Lower leg skin (tissue), 4 donors: ENCODE results near the gene SLC49A3. TPM values are rescaled to one million over a fixed set of nuclear protein-coding genes. Genes with fewer than 3 reads are reported as not detected.
"Not testable (repeated sequence)": the region's sequence is repeated elsewhere in the genome, so short reads cannot be mapped to it uniquely, and the experiment has no call there.

Experiments used
- DNase-seq, 2 donors: peaks; one replicate each; pipeline ENCODE4 v3.0.0-alpha.2; 2019; ENCODE audit warnings: low spot score in 2 of 2
- H3K4me3 ChIP-seq: fragments of 200-600 bp; sonication (generic); 2 replicates; pipeline ENCODE4 v1.5.1; 2017; ENCODE audit warnings: mild to moderate bottlenecking, low read depth; ENCODE audit not compliant: poor library complexity, severe bottlenecking
- POLR2A ChIP-seq, 2 donors: fragments of 450-650 bp; IDR thresholded peaks; one replicate each; pipeline ENCODE4 v1.6.1; 2016 to 2017; ENCODE audit warnings: antibody characterized with exemption in 2 of 2, mild to moderate bottlenecking in 1 of 2, moderate library complexity in 1 of 2
- WGBS, 2 donors: methylation state at CpG; one replicate each; pipeline ENCODE4 v1.1.5; 2018; 5-methylcytosine and 5-hydroxymethylcytosine counted together
- intact Hi-C: fragments of 100-400 bp; cut with DNase I; formaldehyde crosslinking; loops from one replicate; pipeline ENCODE4 v1.15.0; 2023; ENCODE audit warnings: low total_unique reads
- total RNA-seq, 4 donors: library from RNA; depleted of rRNA; stranded (reverse); fragments of >200 nt; gene quantifications; one replicate each; pipeline ENCODE4 v1.1.0, GENCODE V29; 2016
- TF ChIP-seq, protein P1 (sequence below), 3 donors: fragments of 450-650 bp; IDR thresholded peaks; one replicate each; pipeline ENCODE4 v1.5.1; 2016; ENCODE audit warnings: antibody characterized with exemption in 3 of 3, mild to moderate bottlenecking in 3 of 3, moderate library complexity in 2 of 3

The SLC49A3 gene
- total RNA-seq, 4 donors from 2014 or later, result 16.8 to 33.8 (median 22.7) TPM

DNA sequence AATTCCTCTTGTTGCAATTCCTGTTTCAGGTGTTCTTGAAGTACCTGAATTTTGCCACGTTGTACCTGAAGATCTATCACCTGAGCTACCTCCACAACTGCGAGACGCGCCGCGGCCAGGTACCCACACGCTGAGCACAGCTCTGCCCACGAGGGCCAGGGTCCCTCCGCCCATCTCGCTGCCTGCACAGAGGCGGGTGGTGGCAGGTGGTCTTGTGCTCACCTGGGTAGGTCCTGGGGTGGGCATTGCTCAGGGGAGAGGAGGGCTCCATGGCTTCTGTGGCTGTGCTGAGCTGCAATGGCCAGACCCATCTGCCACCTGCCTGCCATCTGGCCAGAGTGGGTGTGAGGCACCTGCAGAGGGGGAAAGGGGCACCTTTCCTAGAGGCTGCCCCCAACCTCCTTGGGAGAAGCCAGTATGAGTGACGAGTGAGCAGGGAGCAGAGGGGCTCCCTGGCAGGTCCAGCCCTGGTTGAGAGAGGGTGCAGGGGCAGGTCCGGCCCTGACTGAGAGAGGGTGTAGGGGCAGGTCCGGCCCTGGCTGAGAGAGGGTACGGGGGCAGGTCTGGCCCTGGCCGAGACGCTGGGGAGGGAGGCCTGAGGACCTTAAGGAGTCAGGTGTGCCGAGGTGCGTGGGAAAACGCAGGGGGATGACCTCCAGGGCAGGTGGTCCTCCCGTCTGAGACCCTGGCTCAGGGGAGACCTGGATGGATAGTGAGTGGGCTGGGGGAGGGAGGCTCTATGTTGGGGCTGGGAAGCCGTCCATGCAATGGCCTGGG lies 52.9 kb downstream of the SLC49A3 start:
- WGBS, 2 donors, result 70 to 72% methylated on average over 22 of the region's 22 CpGs
- TF ChIP-seq POLR2A (IDR thresholded peaks at IDR 0.05), result no peak
- TF ChIP-seq, protein P1, sequence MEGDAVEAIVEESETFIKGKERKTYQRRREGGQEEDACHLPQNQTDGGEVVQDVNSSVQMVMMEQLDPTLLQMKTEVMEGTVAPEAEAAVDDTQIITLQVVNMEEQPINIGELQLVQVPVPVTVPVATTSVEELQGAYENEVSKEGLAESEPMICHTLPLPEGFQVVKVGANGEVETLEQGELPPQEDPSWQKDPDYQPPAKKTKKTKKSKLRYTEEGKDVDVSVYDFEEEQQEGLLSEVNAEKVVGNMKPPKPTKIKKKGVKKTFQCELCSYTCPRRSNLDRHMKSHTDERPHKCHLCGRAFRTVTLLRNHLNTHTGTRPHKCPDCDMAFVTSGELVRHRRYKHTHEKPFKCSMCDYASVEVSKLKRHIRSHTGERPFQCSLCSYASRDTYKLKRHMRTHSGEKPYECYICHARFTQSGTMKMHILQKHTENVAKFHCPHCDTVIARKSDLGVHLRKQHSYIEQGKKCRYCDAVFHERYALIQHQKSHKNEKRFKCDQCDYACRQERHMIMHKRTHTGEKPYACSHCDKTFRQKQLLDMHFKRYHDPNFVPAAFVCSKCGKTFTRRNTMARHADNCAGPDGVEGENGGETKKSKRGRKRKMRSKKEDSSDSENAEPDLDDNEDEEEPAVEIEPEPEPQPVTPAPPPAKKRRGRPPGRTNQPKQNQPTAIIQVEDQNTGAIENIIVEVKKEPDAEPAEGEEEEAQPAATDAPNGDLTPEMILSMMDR (IDR thresholded peaks at IDR 0.05), result no peak
- intact Hi-C loops, result no loop called here
- no peak overlapping the region for H3K4me3 ChIP-seq
- DNase-seq, result no peak

DNA sequence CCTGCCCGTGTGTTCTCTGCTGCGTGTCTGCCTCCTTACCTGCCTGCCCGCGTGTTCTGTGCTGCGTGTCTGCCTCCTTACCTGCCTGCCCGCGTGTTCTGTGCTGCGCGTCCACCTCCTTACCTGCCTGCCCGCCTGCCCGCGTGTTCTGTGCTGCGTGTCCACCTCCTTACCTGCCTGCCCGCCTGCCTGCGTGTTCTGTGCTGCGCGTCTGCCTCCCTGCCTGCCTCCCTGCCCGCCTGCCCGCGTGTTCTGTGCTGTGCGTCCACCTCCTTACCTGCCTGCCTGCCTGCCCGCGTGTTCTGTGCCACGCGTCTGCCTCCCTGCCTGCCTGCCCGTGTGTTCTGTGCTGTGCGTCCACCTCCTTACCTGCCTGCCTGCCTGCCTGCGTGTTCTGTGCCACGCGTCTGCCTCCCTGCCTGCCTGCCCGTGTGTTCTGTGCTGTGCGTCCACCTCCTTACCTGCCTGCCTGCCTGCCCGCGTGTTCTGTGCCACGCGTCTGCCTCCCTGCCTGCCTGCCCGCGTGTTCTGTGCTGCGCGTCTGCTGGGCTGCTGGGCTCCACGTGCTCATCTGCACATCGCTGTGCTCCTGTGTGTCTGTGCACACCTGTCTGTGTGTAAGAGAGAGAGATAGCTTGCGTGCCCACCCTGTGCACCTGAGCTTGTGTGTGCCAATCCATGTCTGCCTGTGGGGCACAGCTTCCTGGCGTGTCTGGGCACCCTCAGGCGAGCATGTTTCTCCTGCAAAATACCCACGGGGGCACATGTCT lies 53.7 kb downstream of the SLC49A3 start:
- H3K4me3 ChIP-seq, intact Hi-C loops, DNase-seq: not testable (repeated sequence)
- 69 to 77% methylated on average over 46 of the region's 46 CpGs for WGBS, 2 donors

DNA sequence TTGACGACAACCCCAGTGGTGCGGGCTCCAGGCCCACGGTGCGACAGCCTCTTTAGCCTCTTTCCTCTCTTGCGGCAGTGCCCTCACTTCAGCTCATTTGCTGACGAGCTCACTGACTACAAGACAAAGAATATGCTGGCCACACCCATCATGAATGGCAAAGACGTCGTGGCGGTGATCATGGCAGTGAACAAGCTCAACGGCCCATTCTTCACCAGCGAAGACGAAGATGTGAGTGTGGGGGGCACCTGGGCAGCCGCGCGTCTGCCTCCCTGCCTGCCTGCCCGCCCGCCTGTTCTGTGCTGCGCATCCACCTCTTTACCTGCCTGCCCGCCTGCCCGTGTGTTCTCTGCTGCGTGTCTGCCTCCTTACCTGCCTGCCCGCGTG lies 54.4 kb downstream of the SLC49A3 start:
- intact Hi-C loops, result no loop called here

DNA sequence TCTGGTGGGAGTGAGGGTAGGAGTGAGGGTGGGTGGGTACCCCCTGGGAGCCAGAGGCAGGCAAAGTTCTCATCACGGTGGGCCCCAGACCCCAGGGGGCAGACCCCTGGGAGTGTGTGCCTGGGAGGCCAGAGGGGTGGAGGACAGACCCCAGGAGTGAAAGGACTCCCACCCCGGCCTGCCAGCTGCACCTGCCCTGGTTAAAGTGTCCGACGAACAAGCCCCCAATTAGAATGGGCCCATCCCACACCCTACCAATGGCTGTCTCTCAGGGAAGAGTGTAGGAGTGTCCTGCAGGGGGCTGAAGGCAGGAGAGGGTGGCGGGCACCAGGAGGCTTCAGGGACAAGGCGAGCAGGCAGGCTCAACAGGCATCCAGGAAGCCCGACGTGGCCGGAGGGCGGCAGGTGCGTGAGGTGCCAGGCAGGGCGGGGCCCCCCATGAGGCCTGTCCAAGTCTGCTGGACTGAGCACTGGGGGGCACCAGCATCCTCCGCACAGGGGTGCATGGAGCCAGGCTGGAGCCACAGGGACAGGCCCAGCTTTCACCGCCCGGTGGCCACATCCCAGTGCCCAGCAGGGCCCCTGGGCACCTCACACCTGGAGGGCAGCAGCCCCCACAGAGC lies 54.9 kb downstream of the SLC49A3 start:
- TF ChIP-seq POLR2A (IDR thresholded peaks at IDR 0.05), result no peak
- TF ChIP-seq, protein P1 (IDR thresholded peaks at IDR 0.05), result no peak
- intact Hi-C loops, result no loop called here
- 69 to 74% methylated on average over 9 to 15 of the region's 15 CpGs for WGBS, 2 donors
- no peak for DNase-seq
- no peak overlapping the region for H3K4me3 ChIP-seq

More for the DNA sequence above, 54.4 kb downstream of the SLC49A3 start:
- DNase-seq, result no peak
- H3K4me3 ChIP-seq, result no peak overlapping the region
- 71 to 72% methylated on average over 22 to 23 of the region's 23 CpGs for WGBS, 2 donors
- no peak for TF ChIP-seq POLR2A (IDR thresholded peaks at IDR 0.05)
- TF ChIP-seq, protein P1 (IDR thresholded peaks at IDR 0.05), result no peak

DNA sequence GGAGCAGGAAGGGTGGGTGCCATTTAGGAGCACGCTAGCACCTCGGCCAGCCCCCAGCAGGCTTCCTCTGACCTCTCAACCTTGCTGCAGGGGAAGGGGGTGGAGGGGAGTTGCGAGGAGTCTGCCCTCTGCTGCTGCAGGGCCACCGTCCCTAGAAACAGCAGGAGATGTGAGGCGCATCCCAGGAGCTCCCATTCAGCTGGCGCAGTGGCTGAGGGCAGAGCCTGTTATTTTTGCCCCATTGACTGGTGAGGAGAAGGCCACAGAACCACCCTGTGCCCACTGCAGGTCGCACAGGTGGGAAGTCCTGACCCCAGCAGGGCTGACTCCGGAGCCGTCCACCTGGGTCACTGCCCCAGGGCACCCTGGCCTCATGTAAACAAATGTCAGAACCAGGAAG lies 55.5 kb downstream of the SLC49A3 start:
- TF ChIP-seq, protein P1 (IDR thresholded peaks at IDR 0.05), result no peak
- no peak for TF ChIP-seq POLR2A (IDR thresholded peaks at IDR 0.05)
- 56 to 60% methylated on average over 9 of the region's 9 CpGs for WGBS, 2 donors
- no peak for DNase-seq
- no peak overlapping the region for H3K4me3 ChIP-seq
- intact Hi-C loops, result no loop called here

DNA sequence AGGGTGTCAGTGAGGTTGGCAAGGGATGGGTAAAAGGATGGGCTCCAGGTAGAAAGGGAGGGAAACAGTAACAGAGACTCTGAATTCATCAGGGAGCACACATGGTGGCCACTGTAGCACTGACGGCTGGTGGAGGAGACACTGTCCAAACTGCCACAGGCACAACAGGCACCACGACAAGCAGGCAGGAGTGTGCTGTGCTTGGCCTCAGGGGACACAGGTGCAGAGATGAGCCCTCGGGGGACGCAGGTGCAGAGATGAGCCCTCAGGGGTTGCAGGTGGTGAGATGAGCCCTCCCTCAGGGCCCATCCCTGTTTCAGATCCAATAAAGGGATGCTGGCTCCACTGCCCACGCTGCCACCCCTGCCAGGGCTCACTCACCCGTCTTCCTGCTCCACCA lies 56.0 kb downstream of the SLC49A3 start:
- no peak for TF ChIP-seq POLR2A (IDR thresholded peaks at IDR 0.05)
- TF ChIP-seq, protein P1 (IDR thresholded peaks at IDR 0.05), result no peak
- no peak for DNase-seq
- 71 to 74% methylated on average over 6 of the region's 6 CpGs for WGBS, 2 donors

More for the DNA sequence above, 56.0 kb downstream of the SLC49A3 start:
- intact Hi-C loops, result no loop called here
- H3K4me3 ChIP-seq, result no peak overlapping the region
